HG03196 (cell line): ENCODE results near the gene COL24A1.
"Not testable (repeated sequence)": the region's sequence is repeated elsewhere in the genome, so short reads cannot be mapped to it uniquely, and the experiment has no call there.

Experiments
- ATAC-seq: cut with Tn5 transposase; IDR thresholded peaks from one replicate; pipeline ENCODE4 v1.9.1; 2021; ENCODE audit not compliant: unreplicated experiment

COL24A1 gene

GRCh38 chr1:85824066-85824840 is 332.3 kb downstream of the COL24A1 start:
- no peak for ATAC-seq

GRCh38 chr1:85822696-85823095 is 333.9 kb downstream of the COL24A1 start:
- ATAC-seq, result no peak

GRCh38 chr1:85818371-85818770 is 338.2 kb downstream of the COL24A1 start:
- no peak for ATAC-seq

GRCh38 chr1:85816606-85817005 is 340.0 kb downstream of the COL24A1 start:
- ATAC-seq, result no peak

GRCh38 chr1:85815906-85816305 is 340.7 kb downstream of the COL24A1 start:
- no peak for ATAC-seq

DNA sequence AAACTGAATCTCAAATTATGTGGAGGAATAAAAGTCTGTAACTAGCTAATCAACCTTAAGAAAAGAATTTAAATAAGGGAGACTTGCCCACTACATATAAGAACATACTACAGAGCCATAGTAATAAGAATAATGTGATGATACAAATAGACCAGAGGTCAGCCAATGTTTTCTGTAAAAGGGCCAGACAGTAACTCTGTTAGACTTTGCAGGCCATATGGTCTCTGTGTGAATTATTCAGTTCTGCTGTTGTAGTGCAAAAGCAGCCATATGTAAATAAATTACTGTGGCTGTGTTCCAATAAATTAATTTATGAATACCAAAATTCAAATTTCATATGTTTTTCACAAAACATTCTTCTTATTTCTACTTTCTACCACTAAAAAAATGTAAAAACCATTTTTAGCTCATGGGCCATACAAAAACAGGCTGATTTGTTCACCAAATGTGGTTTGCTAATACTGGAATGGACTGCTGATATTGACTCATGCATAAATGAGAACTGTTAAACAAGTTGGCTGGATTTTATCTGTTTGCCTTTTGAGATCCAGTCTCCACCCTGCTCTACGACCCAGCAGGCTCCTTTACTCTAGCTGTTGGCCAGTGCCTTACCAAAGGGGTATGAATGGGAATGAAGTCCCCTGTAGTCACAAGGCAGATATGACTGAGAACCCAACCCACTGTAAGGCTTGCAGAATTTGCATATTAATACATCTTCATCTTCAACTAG is 350.2 kb downstream of the COL24A1 start:
- no peak for ATAC-seq

DNA sequence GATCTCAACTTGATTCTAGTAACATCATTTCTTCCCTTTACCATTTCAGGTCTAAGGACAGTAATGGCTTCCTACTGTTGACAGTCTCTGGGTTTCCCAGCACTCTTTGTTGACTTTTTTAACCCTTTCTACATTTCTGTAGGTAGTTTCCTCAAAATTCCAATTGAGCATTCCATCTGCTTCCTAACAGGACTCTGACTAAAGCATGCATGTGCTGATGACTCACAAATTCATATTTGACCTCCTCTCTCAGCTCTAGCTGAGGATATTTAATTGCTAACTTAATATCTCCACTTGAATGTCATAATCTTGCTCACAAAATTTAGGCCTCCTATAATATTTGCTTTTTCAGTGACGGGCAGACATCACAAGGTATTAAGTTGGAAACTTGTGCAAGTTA is 355.1 kb downstream of the COL24A1 start:
- no peak for ATAC-seq

GRCh38 chr1:85799737-85800136 is 356.8 kb downstream of the COL24A1 start:
- ATAC-seq, result no peak

GRCh38 chr1:85798419-85798818 is 358.2 kb downstream of the COL24A1 start:
- no peak for ATAC-seq

DNA sequence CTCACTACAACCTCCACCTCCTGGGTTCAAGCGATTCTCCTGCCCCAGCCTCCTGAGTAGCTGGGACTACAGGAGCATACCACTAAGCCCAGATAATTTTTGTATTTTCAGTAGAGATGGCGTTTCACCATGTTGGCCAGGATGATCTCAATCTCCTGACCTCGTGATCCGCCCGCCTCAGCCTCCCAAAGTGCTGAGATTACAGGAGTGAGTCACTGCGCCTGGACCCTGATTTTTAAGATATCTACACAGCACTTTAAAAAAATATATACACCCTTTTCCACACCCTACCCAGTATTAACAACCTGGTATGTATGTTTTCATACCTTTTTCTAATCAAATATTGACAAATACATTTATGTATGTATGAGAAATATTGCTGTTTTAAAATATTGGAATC is 379.6 kb downstream of the COL24A1 start:
- ATAC-seq, result not testable (repeated sequence)

DNA sequence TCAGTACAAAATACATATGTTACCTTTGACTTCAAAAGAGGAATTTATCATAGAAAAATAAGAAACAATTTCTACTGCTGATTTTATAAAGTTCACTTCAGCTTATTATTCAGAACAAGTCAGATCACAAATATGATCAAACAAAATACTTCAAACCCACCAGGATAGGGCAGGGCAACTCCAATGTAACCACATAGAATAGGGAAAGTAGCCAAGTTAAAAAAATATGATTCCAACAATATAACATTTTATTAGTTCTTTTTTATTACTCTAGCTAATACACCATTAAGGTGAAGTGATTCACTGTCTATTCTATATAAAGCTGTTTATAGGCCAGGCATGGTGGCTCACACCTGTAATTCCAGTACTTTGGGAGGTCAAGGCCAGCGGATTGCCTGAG is 393.8 kb downstream of the COL24A1 start:
- no peak for ATAC-seq

DNA sequence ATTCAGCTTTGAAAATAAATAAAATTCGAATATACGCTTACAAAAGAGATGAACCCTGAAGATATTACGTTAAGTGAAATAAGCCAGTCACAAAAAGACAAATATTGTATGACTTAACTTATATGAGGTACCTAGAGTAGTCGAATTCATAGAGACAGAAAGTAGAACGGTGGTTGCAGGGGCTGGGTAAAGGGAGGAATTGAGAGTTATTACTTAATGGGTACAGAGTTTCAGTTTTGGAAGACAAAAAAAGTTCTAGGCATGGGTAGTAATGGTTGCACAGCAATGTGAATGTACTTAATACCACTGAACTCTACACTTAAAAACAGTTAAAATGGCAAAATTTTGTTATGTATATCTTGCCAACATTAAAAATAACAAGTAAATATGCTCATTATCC is 399.7 kb downstream of the COL24A1 start:
- ATAC-seq, result no peak

- ATAC-seq, result no peak
These were observed 408.5 kb downstream of the COL24A1 start for GRCh38 chr1:85748120-85748519.

DNA sequence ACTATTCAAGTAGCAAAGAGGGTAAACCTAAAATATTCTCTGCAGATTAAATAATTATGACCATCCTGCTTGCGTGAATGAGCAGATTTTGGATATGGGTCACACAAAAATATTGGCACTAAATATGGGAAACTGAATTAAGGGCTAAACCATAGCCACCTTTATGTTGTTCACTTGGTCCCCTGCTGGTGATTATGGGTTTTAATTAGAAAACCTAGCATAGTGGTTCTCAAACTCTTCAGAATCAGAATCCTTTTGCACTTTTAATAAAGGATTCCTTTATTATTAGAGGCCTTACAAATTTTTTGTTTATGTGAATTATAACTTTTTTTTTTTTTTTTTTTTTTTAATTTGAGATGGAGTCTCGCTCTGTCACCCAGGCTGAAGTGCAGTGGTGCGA is 409.8 kb downstream of the COL24A1 start:
- no peak for ATAC-seq

GRCh38 chr1:85743814-85744213 is 412.8 kb downstream of the COL24A1 start:
- no peak for ATAC-seq

DNA sequence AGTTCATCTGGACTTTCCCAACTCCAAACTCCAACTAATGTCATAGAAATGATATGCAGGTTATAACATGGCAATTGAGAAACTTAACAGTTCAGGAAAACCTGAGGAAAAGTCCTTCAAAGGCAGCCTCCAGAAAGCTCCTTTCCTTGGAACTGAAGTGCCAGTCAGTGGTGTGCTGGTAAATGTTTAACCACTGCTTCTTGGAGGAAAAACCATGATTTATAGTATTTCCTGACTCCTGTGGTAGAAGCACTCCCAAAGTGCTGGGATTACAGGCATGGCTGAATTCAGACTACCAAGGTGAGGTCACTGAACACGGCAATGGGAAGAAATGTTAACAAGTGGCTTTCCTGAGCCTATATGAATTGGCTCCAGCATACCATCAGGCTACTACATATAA is 421.6 kb downstream of the COL24A1 start:
- no peak for ATAC-seq

GRCh38 chr1:85718678-85719340 is 437.8 kb downstream of the COL24A1 start:
- ATAC-seq, result no peak

GRCh38 chr1:85714418-85715114 is 442.0 kb downstream of the COL24A1 start:
- not testable (repeated sequence) for ATAC-seq

DNA sequence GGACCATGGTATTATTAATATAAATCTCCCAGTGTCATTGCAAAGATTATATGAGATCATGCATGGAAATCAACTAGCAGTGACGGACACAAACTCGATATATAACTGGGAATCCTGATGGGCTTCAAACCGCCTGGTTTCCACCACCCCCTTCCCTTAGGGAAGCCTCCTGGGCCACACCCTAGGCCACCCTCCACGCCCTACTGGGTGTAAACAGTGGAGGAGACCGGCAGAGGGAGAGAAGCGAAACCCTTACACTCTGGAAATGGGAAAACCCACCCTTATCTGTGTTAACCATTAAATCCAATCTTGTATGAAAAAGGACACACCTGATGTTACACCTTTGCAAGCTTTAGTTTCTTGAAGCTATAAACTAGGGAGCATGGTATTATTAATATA is 447.7 kb downstream of the COL24A1 start:
- ATAC-seq, result no peak

GRCh38 chr1:85707990-85708828 is 448.4 kb downstream of the COL24A1 start, which contains the start of gene ZNHIT6:
TSS of gene ZNHIT6 (minus strand) at chr1:85708433. CDS start at chr1:85708284, 149 bp downstream.
- ATAC-seq, result peak; percentile 92
